ENCODE results near the gene RANGAP1.
A peak's percentile ranks its signal among the peaks of the same experiment; 100 is the strongest.

Gene RANGAP1

GRCh38 chr22:41240377-41241132, 45.4 kb downstream of the RANGAP1 start, which contains the start of gene CHADL:
Gene CHADL (minus strand): TSS chr22:41240931. CDS start chr22:41240881, 50 bp downstream.
- no peak for DNase-seq
- in situ Hi-C loops (cut with MboI; ENCODE audit: low pct_unique_long_range_greater_than_20kb, low sequenced_read_pairs) = no loop called here

GRCh38 chr22:41239443-41240128, 46.4 kb downstream of the RANGAP1 start:
- in situ Hi-C loops (cut with MboI; ENCODE audit: low pct_unique_long_range_greater_than_20kb, low sequenced_read_pairs) = no loop called here
- no peak for DNase-seq

- in situ Hi-C loops (cut with MboI; ENCODE audit: low pct_unique_long_range_greater_than_20kb, low sequenced_read_pairs) = no loop called here
- no peak for DNase-seq
These were observed 47.2 kb downstream of the RANGAP1 start for GRCh38 chr22:41238570-41239442.

GRCh38 chr22:41237707-41238569, 48.0 kb downstream of the RANGAP1 start:
- peak; percentile 52 for DNase-seq
- in situ Hi-C loops (cut with MboI; ENCODE audit: low pct_unique_long_range_greater_than_20kb, low sequenced_read_pairs) = no loop called here

- in situ Hi-C loops (cut with MboI; ENCODE audit: low pct_unique_long_range_greater_than_20kb, low sequenced_read_pairs) = no loop called here
- DNase-seq = no peak
These were observed 48.8 kb downstream of the RANGAP1 start for GRCh38 chr22:41237036-41237706.

- no peak for DNase-seq
- in situ Hi-C loops (cut with MboI; ENCODE audit: low pct_unique_long_range_greater_than_20kb, low sequenced_read_pairs) = no loop called here
These were observed 50.9 kb downstream of the RANGAP1 start for GRCh38 chr22:41234815-41235695.

GRCh38 chr22:41231369-41231768, 54.6 kb downstream of the RANGAP1 start:
- in situ Hi-C loops (cut with MboI; ENCODE audit: low pct_unique_long_range_greater_than_20kb, low sequenced_read_pairs) = no loop called here
- DNase-seq = no peak

GRCh38 chr22:41230401-41230785, 55.6 kb downstream of the RANGAP1 start:
- no peak for DNase-seq
- in situ Hi-C loops (cut with MboI; ENCODE audit: low pct_unique_long_range_greater_than_20kb, low sequenced_read_pairs) = no loop called here

GRCh38 chr22:41229730-41230400, 56.1 kb downstream of the RANGAP1 start:
- DNase-seq = no peak
- in situ Hi-C loops (cut with MboI; ENCODE audit: low pct_unique_long_range_greater_than_20kb, low sequenced_read_pairs) = no loop called here

GRCh38 chr22:41229215-41229614, 56.8 kb downstream of the RANGAP1 start:
- in situ Hi-C loops (cut with MboI; ENCODE audit: low pct_unique_long_range_greater_than_20kb, low sequenced_read_pairs) = no loop called here
- no peak for DNase-seq

- in situ Hi-C loops (cut with MboI; ENCODE audit: low pct_unique_long_range_greater_than_20kb, low sequenced_read_pairs) = no loop called here
- DNase-seq = no peak
These were observed 59.0 kb downstream of the RANGAP1 start for GRCh38 chr22:41226723-41227655.

- DNase-seq = no peak
- in situ Hi-C loops (cut with MboI; ENCODE audit: low pct_unique_long_range_greater_than_20kb, low sequenced_read_pairs) = no loop called here
These were observed 62.5 kb downstream of the RANGAP1 start for GRCh38 chr22:41223535-41223934.

GRCh38 chr22:41222846-41223507, 63.0 kb downstream of the RANGAP1 start:
- in situ Hi-C loops (cut with MboI; ENCODE audit: low pct_unique_long_range_greater_than_20kb, low sequenced_read_pairs) = no loop called here

GRCh38 chr22:41217553-41218157, 68.3 kb downstream of the RANGAP1 start:
- DNase-seq = peak; percentile 93
- in situ Hi-C loops (cut with MboI; ENCODE audit: low pct_unique_long_range_greater_than_20kb, low sequenced_read_pairs) = no loop called here

More at GRCh38 chr22:41222846-41223507, 63.0 kb downstream of the RANGAP1 start:
- DNase-seq = no peak

GRCh38 chr22:41216984-41217383, 69.0 kb downstream of the RANGAP1 start:
- DNase-seq = no peak
- in situ Hi-C loops (cut with MboI; ENCODE audit: low pct_unique_long_range_greater_than_20kb, low sequenced_read_pairs) = no loop called here

All from KBM-7 (cell line).